Measurements from ENCODE around the gene NCOA7.

Gene NCOA7

GRCh38 chr6:125836466-125836865 lies 45.7 kb downstream of the NCOA7 start:
- ATAC-seq: no peak
- TF ChIP-seq ESRRG (CRISPR knock-in tag; IDR thresholded peaks at IDR 0.05): no peak
- TF ChIP-seq ZFP3 (CRISPR knock-in tag; IDR thresholded peaks at IDR 0.05): no peak
- no peak for TF ChIP-seq BACH2 (CRISPR knock-in tag; IDR thresholded peaks at IDR 0.05; ENCODE audit: borderline replicate concordance)
- no peak for TF ChIP-seq CSRNP3 (CRISPR knock-in tag; IDR thresholded peaks at IDR 0.05)
- TF ChIP-seq OSR1 (CRISPR knock-in tag; IDR thresholded peaks at IDR 0.05): no peak
- no peak for TF ChIP-seq ZNF565 (CRISPR knock-in tag; conservative IDR thresholded peaks at IDR 0.05; ENCODE audit: low read depth)
- TF ChIP-seq RARB (CRISPR knock-in tag; IDR thresholded peaks at IDR 0.05): no peak
- TF ChIP-seq ARNTL (CRISPR knock-in tag; IDR thresholded peaks at IDR 0.05; ENCODE audit: borderline replicate concordance, low read depth): no peak

GRCh38 chr6:125839471-125839870 lies 48.7 kb downstream of the NCOA7 start:
- ATAC-seq: no peak
- no peak for TF ChIP-seq TOX (CRISPR knock-in tag; IDR thresholded peaks at IDR 0.05; ENCODE audit: borderline replicate concordance)
- TF ChIP-seq PATZ1 (CRISPR knock-in tag; IDR thresholded peaks at IDR 0.05; ENCODE audit: borderline replicate concordance): no peak
- TF ChIP-seq ISL1 (CRISPR knock-in tag; IDR thresholded peaks at IDR 0.05): peak; percentile 16; the same call in 1 of the 2 replicates
- TF ChIP-seq ESRRG (CRISPR knock-in tag; IDR thresholded peaks at IDR 0.05): no peak; the same call in 1 of the 2 replicates
- no peak for TF ChIP-seq RARB (CRISPR knock-in tag; IDR thresholded peaks at IDR 0.05)
- no peak for TF ChIP-seq SNAI2 (CRISPR knock-in tag; IDR thresholded peaks at IDR 0.05)
- TF ChIP-seq CSDC2 (CRISPR knock-in tag; IDR thresholded peaks at IDR 0.05): no peak
- 0 out of 2 replicates have a peak, but pooled peaks have one; percentile 8 for TF ChIP-seq CREB5 (CRISPR knock-in tag; IDR thresholded peaks at IDR 0.05; ENCODE audit: low read depth)
- no peak for TF ChIP-seq TSHZ2 (CRISPR knock-in tag; IDR thresholded peaks at IDR 0.05)
- no peak for TF ChIP-seq OSR1 (CRISPR knock-in tag; IDR thresholded peaks at IDR 0.05)
- TF ChIP-seq PPARA (CRISPR knock-in tag; IDR thresholded peaks at IDR 0.05; ENCODE audit: borderline replicate concordance): no peak
- no peak for TF ChIP-seq POU6F1 (CRISPR knock-in tag; IDR thresholded peaks at IDR 0.05; ENCODE audit: borderline replicate concordance, low read depth)

- TF ChIP-seq ZFP3 (CRISPR knock-in tag; IDR thresholded peaks at IDR 0.05) (no peak), ISL1 (CRISPR knock-in tag; IDR thresholded peaks at IDR 0.05) (0 out of 2 replicates have a peak, but pooled peaks have one; percentile 6)
- ATAC-seq: no peak
Measured at GRCh38 chr6:125839879-125840278, 49.1 kb downstream of the NCOA7 start.

GRCh38 chr6:125841356-125842090 lies 50.8 kb downstream of the NCOA7 start:
- no peak for ATAC-seq
- TF ChIP-seq TSHZ2 (CRISPR knock-in tag; IDR thresholded peaks at IDR 0.05) (no peak), ISL1 (CRISPR knock-in tag; IDR thresholded peaks at IDR 0.05) (peak; percentile 86)
